Measurements from ENCODE around the gene GRAMD1C.

GRAMD1C gene

DNA sequence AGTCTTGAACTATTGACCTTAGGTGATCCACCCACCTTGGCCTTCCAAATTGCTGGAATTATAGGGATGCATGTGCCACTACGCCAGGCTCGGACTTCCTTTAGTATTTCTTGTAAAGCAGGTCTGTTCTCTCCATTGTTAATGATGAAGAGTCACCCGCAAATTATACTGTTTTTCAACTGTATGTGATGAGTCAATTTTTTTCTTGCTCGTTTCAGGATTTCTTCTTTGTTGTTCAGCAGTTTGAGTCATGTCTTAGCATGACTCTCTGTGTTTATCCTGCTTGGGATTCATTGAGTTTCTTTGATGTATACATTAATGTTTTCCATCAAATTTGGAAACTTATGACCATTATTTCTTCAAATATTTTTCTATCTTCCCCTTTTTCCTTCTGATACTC lies 28.9 kb downstream of the GRAMD1C start:
- no peak for DNase-seq

DNA sequence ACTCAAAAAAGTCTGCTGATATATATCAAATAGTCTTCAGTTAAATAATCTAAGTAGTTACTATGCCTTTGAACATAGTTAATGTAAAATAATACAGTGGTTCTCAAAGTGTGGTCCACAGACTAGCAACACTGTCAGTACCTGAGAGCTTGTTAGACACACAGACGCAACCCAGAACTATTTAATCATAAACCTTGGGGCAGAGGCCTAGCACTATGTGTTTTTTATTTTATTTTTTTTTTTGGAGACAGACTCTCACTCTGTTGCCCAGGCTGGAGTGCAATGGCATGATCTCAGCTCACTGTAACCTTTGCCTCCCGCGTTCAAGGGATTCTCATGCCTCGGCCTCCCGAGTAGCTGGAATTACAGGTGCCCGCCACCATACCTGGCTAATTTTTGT lies 34.7 kb downstream of the GRAMD1C start:
- no peak for DNase-seq

DNA sequence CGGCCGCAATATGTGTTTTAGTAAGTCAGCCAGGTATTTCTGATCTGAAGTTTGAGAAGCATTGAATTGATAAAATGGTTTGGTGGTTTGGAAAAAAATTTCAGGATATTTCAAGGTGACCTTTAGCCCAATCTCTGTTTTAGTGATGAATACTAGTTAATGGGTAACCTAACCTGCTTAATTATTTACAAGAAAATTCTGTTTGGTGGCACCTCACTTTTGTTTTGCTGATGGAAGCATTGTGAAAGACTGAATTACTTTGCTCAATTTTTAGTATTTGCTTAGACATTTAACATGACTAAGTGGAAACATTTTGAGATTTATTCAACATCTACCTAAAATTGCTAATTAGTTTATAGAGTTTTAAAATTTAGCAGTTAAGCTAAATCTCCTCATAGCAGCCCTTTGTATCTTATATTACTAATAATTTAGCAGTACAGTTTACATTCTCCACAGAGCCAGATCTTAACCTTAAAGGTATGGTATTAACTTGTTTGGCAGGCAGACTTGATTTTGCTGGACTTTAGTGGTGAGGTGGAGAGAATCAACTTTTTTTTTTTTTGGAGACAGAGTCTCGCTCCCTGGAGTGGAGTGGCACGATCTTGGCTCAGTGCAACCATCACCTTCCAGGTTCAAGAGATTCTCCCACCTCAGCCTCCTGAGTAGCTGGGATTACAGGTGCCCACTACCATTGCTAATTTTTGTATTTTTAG lies 35.4 kb downstream of the GRAMD1C start:
- DNase-seq, result no peak

DNA sequence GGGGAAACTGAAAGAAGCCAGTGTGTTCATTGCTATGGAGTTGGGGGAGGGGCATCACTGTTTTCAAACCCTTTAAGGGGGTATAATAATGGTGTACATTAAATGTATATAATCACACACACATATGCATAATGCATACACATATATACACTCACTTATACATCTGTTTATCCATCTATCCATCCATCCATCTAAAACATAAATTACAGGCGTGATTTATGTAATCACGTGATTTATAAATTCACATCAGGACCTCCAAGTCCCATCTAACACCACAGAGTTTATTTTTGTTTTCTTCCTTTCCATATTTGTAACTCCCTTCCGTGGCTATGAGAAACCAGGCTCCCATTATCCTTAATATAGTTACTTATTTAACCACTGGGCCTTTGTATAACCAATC lies 39.8 kb downstream of the GRAMD1C start:
- DNase-seq, result no peak

DNA sequence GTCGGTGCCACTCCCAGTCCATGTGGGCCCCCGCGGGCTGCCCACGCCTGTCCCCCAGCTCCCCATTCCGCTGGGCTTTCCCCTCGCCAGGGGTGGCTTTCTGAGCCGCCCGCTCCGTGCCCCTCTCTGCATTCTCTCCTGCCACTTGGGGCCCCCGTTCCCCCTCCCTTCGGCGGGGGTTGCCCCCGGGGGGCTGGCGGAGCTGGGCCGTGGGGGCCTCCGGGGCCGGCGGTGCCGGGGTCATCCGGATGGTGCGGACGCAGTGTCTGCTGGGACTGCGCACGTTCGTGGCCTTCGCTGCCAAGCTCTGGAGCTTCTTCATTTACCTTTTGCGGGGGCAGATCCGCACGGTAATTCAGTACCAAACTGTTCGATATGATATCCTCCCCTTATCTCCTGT lies 46.5 kb downstream of the GRAMD1C start:
- DNase-seq, result no peak

DNA sequence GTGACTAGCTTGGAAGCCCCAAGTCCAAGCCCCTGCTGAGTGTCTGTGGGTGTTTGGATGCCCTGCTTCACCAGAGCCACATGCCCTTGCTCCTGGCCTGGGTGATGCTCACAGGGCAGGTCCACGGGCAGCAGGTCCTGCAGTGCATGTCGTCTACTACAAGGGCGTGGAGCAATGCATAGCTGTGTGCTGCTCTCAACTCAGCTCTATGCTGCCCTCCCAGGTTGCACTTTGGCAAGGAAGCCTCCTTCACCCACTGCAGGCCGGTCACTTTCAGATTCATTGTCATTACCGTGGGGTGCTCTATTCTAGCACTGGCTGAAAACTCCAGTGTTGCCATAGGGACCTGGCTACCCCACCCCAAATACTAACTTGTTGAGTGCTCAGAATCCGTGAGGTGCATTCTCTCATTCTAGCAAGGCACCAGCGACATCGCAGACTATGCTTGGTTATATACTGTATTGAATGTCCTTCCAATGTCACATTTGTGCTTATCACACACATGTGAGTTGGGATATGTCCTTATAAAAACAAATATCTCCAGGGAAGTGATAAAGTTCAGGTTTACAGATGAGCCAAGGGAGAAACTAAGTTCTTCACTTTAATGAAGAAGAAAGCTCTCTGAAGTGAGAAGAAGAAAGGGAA lies 51.8 kb downstream of the GRAMD1C start:
- no peak for DNase-seq

DNA sequence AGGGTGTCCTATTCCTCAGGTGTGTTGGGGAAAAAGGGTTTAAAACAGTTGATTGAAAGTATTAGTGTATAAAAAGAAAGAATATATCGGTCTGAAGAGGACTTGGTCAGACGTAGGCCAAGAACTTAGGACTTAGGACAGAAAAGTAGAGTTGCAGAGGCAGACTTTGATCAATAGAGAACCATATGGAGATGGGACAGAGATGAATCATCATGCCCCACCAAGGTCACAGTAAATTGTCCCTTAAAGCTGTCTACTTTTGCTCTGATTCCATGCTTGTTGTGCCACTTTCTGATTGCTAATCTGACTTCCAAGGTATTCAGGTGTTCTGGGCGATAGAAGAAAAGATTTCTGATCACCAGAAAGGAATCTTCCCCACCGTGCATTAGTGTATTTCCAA lies 56.3 kb downstream of the GRAMD1C start:
- no peak for DNase-seq

DNA sequence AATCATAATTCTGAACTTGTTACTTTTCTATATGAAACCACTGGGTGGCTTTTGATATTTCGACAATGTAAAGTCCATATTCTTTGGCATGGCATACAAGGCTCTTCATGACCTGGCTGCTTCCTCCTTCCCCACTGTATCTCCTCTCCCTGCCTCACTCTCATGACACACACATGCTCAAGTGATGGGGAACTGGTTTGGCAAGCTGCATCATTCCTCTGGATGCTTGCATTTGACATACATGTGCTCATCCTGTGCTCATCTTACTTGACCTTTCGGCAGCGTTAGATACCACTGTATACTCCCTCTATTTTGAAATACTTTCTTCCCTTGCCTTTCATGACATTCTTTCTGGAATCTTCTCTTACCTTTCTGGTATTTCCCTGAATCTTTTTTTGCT lies 57.4 kb downstream of the GRAMD1C start:
- no peak for DNase-seq

DNA sequence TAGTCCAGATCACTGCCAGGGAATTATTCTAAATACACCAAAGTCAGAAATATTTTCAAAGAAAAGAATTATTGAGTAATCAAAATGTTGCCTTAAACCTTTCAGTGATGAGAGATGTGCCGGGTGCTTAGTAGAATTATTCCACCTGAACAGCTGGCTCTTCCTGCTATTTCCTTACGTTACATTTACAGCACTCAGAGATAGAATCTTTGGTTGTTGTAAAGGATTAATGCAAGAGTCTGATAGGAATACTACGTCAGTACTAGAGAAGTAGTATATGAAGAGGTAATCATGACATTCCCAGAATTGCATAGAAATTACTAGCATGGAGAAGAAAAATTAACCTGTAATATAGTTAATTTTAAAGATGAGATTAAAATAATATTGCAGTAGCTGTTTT lies 58.3 kb downstream of the GRAMD1C start:
- DNase-seq, result no peak

DNA sequence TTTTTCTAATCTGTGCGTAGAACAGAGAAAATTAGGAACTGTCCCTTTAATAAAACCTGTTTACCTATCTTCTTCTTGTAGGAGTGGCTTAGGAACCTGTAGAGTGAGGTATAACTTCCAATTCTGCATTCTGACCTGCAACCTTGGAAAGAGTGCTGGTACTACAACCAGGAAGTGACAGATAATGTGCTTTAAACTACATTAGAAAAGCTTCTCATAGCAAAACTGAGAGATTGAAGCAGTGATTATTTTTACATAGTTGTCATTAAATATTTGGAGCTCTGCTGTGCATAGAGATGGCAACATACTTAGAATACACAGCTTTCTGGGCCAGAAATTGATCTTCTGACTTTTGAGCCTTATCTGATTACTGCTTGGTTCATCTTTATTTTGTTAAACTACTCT lies 58.8 kb downstream of the GRAMD1C start:
- no peak for DNase-seq

DNA sequence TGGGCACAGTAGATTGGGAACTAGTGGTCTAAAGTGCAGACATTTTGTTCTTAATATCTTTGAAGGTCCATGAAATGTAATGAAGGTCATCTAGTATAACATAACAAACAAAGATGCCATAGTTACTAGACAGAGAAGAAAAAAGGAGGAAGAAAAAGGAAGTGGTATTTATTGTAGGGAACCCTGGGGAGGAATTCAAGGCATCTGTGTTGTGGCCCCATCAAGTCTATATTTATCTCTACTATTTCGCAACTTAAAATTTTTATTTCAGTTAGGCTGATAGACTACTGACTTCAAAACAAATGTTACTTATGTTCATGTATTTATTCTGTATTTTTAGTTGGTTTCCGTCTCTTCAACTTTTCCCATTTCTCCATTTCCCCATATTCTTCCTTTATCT lies 60.3 kb downstream of the GRAMD1C start:
- DNase-seq, result peak; percentile 65

DNA sequence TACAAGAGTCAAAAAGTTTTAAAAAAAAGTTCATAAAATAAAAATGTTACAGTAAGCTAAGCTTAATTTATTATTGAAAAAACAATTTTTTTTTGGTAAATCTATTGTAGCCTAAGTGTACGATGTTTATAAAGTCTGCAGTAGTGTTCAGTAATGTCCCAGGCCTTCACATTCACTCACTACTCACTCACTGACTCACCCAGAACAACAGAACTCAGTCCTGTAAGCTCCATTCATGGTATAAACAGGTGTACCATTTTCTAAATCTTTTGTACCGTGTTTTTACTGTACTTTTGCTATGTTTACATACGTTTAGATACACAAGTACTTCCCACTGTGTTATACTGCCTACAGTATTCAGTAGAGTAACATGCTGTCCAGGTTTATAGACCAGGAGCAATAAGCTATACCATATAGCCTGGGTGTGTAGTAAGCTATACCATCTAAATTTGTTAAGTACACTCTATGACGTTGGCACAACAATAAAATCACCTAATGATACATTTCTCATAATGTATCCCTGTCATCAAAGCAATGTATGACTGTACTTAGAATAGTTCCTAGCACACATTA lies 68.1 kb downstream of the GRAMD1C start:
- DNase-seq, result no peak

DNA sequence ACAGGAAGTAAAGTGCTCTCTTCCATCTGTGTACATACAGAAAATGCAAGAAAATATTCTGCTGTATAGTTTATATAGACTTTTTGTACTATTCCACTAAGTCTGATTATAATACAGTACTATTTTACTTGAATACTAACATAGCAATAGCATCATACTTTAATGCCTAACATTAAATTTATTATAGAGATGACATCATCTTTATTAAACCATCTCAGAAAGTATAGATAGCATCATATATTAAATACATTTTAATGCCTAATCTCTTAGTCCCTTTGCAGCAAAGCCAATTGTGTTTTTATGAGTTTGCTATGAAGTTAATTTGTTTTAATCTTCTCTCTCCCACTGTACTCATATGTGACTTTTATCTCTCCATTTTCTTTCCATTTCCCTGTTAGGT lies 69.5 kb downstream of the GRAMD1C start:
- DNase-seq, result no peak

DNA sequence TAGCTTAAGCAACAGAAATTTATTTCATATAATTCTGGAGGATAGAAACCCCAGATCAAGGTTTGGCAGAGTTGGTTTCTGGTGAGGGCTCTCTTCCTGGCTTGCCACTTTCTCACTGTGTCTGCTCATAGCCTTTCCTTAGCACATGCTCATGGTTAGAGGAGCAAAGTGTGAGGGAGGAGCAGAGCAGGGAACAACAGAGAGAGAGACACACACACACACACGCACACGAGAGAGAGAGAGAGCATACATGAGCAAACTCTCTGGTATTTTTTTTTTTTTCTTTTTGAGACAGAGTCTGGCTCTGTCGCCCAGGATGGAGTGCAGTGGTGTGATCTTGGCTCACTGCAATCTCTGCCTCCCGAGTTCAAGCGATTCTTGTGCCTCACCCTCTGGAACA lies 72.4 kb downstream of the GRAMD1C start:
- no peak for DNase-seq

DNA sequence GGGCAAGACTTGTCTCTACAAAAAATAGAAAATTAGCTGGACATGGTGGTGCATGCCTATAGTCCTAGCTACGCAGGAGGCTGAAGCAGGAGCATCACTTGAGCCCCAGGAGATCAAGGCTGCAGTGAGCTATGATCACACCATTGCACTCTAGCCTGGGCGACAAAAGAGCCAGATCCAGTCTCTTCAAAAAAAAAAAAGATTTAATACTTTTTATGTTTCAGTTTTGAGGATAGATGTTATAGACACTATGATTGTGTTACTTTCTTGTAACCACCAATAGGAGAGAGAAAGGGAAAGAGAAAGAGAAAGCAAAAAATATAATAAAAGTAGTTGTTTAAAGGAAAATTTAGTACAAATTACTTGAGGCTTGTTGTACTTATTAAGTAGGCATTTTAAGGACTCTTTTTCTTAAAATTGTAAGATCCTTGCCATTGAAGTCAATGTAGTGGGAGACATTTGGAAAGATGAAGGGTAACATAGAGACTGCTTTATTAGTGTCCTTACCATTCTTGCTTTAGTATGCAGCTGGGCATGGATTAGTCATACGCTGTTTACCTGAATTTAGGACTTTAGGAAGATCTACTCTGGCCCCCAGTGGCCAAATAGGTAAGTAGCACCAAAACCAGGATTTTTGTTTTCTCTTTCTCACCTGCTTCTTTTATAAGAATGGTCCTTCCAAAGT lies 74.1 kb downstream of the GRAMD1C start:
- DNase-seq, result no peak

DNA sequence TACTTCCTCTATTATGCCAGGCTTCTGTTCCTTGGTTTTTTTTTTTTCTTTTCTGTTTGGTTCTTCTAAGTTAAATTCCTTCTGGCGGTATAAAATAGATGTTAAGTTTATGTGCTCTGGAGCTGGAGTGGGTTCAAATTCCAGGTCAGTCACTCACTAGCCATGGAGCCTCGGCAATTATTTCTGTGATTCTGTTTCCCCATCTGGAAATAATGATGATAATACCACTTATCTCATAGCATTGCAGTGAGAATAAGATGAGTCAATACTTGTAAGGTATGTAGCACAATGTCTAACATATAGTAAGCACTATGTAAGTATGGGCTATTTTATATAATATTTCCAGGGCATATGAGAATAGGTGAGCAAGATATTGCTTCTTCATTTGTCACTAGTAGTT lies 76.1 kb downstream of the GRAMD1C start:
- DNase-seq, result no peak

DNA sequence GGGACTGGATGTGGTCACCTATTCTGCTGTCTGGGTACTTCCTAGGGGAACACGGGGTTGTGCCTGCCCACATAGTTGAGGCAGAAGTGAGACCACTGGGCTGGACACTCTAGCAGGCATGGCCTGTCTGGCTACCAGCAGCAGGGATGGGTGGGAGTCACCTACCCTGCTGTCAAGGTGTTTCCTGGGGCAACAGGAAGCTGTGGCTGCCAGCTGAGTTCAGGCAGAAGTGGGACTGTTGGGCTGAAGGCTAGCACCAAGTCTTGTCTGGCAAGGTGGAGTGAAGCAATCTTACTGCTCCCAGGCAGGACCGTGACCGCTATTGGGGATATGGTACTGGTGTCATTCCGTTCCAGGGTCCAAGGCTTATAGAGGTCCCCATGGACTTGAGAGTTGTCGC lies 89.0 kb downstream of the GRAMD1C start:
- DNase-seq, result no peak

DNA sequence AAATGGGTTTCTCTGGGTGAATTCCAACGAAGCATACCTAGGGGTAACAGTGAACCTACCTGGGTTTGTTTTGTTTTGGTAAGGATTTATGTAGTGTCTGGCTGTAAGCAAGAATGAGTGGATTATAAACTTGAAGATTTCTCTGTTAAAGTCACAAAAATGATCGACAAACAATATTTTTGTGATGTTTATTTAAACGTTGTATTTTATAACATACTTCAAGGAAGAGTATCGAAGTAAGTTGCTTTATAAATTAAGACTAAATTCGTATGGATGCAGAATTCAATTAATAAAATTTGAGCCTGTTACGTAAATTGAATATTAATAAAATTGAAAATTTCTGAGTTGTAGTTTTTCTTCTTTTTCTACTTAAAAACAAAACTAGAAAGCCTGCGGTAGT lies 108.2 kb downstream of the GRAMD1C start:
- no peak for DNase-seq

DNA sequence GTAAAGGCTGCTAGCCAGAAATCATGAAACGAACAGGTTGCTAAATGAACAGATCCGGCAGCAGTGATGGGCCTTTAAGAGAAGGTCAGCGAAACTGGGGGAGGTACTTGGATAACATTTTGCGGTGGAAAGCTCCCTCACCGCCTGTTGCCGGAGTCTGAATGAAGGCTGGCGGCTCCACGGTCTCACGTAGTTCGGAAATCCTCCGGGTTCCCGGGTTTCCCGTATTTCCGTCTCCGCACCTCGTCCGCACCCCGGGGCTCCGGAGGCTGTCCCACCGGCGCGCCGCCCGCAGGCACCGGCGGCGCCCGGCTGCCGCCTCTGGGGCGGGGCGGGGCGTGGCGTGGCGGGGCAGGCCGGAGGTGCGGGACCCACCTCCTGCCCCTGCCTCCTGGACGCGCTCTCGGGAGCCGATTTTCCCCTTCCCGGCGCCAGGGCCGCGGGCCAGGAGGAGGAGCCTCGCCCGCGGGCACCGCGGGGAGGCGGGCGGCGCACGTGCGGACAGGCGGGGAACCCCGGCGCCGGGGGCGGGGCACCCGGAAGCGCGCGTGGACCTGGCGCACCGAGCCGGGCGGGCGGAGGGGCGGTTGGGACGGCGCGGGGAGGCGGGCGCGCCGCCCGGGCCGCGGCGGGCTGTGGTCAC lies 108.9 kb downstream of the GRAMD1C start, which contains the start of gene ZDHHC23:
Gene ZDHHC23 (plus strand): TSS at position 642 of the 643 bp plus-strand sequence. CDS start 790 bp downstream, outside the sequence.
- DNase-seq, result no peak

DNA sequence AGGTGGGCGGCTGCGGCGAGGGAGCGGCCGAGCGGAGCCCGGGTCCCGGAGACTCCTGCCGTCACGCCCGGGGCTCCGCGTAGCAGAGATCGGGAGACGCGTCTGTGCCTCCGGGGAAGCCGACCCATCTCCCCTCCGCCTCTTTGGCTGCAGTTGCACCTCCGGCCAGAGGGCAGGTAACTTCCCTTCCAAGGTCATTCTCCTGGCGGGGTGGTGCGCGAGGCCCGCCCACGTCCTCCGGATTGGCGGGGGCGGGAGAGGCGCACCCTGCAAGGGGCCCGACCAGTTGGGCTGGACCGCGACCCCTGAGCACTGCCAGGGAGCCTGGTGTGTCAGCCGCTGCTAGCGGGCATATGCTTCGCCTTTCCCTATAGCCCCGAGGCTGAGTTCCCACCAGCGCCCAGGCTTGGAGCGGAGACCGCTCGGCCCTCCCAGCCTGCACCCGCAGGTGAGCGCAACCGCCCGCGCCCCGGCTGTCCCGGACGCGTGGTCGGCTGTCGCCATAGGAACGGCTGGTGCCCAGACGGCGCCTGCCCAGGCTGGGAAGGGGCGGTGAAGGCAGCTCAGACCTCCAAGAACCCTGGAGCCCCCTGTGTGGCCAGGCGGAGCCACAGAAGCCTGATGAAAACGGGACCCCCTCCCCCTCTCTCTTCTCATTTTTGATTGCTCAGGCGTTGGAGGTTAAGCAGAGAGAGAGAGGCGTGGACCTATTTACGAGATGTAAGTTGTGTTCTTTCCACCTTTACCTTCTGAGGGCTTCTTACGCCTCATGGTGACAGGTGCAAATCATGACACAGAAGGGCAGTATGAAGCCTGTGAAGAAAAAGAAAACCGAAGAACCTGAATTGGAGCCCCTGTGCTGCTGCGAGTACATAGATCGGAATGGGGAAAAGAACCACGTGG lies 109.7 kb downstream of the GRAMD1C start:
- no peak for DNase-seq

DNA sequence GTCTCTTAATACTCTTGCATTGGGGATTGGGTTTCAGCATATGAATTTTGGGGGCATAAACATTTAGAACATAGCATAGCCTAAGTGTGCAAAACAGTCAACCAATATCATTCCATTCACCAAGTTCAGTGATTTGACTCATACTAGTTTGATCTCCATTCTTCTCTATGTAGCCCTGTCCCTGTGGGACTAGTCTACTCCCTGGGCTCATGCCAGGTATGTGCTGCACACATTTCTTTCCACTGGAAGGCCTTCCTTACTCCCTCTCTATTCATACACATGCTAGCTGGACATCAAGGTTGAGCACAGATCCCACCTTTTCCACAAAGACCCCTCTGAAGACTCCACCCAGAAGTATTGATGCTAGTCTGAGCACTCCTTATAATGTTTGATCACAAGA lies 114.3 kb downstream of the GRAMD1C start:
- no peak for DNase-seq

DNA sequence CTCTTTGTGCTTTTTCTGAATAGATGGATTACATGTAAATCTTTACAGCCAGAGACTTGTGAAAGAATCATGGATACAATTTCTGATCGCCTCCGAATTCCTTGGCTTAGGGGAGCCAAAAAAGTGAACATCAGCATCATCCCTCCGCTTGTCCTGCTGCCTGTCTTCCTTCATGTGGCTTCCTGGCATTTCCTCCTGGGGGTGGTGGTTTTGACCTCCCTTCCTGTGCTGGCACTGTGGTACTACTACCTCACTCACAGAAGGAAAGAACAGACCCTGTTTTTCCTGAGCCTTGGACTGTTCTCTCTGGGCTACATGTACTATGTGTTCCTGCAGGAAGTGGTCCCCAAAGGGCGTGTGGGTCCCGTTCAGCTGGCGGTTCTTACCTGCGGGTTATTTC lies 115.1 kb downstream of the GRAMD1C start:
- DNase-seq, result no peak

Data from SIG-M5 (cell line).